Bronchial epithelial cell (primary cell): ENCODE results near the gene SLC10A7. TPM values are rescaled to one million over a fixed set of nuclear protein-coding genes. Genes with fewer than 3 reads are reported as not detected.

Experiments
- DNase-seq: peaks from one replicate; pipeline ENCODE4 v3.0.0-alpha.2; 2010; ENCODE audit warnings: low read depth
- FAIRE-seq: peaks from 2 replicates; lab custom pipeline; 2011; peaks lifted over from hg19 to GRCh38; lab: Jason Lieb, UNC
- H3K27me3 ChIP-seq: 2 replicates; pipeline ENCODE4 v1.5.1; 2011; ENCODE audit warnings: low read length; ENCODE audit not compliant: control insufficient read depth, insufficient read depth
- H3K36me3 ChIP-seq: 2 replicates; pipeline ENCODE4 v1.5.1; 2011; ENCODE audit warnings: low read length; ENCODE audit not compliant: control insufficient read depth, insufficient read depth
- H3K4me3 ChIP-seq: 2 replicates; pipeline ENCODE4 v1.5.1; 2011; ENCODE audit warnings: mild to moderate bottlenecking, low read depth, low read length, control low read depth
- total RNA-seq: library from RNA; depleted of rRNA; stranded (reverse); fragments of >200 nt; gene quantifications from 2 replicates; pipeline ENCODE4 v1.2.1, GENCODE V29; 2014
- TF ChIP-seq, protein P1 (sequence below): IDR thresholded peaks from 2 replicates; pipeline ENCODE4 v1.5.1; 2011; ENCODE audit warnings: mild to moderate bottlenecking, moderate library complexity, low read length, control low read depth, inconsistent platforms; ENCODE audit not compliant: insufficient read depth, severe bottlenecking

Gene SLC10A7
- total RNA-seq, 1 donor from 2014 or later, result 7.4 TPM

DNA sequence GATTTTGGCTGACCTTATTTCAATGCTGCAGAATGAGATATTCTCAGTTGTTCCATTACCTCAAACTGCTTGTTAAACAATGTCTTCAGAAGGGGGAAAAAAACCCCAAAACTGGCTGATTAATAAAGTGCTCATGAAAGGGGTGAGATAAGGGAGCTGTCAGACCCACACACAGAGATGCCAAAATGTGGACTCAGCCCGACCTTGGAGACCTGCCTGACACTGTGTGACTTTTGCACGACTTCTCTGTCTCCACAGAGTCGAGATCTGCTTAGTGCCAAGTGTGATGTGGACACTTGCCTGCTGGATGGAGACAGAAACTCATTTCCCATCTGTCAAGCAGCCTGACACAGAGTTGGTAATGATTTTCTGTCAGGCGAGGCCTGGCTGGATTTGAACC, 275.9 kb downstream of the SLC10A7 start:
- DNase-seq (no peak), FAIRE-seq (peak; percentile 23)
- TF ChIP-seq, protein P1, sequence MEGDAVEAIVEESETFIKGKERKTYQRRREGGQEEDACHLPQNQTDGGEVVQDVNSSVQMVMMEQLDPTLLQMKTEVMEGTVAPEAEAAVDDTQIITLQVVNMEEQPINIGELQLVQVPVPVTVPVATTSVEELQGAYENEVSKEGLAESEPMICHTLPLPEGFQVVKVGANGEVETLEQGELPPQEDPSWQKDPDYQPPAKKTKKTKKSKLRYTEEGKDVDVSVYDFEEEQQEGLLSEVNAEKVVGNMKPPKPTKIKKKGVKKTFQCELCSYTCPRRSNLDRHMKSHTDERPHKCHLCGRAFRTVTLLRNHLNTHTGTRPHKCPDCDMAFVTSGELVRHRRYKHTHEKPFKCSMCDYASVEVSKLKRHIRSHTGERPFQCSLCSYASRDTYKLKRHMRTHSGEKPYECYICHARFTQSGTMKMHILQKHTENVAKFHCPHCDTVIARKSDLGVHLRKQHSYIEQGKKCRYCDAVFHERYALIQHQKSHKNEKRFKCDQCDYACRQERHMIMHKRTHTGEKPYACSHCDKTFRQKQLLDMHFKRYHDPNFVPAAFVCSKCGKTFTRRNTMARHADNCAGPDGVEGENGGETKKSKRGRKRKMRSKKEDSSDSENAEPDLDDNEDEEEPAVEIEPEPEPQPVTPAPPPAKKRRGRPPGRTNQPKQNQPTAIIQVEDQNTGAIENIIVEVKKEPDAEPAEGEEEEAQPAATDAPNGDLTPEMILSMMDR, result no peak
- Histone ChIP-seq H3K4me3 (no peak overlapping the region), H3K36me3 (no peaks in the 10 kb centered on the region), H3K27me3 (no peaks in the 10 kb centered on the region)

DNA sequence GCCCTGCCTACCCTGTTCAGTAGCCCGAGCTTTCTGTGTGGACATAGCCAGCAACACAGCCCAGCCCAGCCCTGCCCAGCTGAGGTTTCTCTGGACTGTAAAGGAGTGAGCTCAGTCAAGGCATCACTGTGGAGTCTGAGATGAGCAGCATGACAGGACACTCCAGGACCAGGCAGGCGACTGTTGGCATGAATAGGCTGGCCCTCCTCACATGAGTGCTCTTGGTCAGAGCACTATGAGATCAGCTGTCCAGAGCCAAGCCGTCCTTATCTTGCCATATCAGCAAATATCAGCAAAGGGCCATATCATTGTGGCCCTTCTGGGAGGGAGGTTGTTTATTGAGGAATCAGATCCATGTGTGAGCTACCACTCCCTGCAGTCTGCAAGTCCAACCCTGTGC, 276.5 kb downstream of the SLC10A7 start:
- DNase-seq (no peak), FAIRE-seq (no peak)
- Histone ChIP-seq H3K27me3 (no peaks in the 10 kb centered on the region), H3K36me3 (no peaks in the 10 kb centered on the region), H3K4me3 (no peak overlapping the region)
- TF ChIP-seq, protein P1, result no peak

DNA sequence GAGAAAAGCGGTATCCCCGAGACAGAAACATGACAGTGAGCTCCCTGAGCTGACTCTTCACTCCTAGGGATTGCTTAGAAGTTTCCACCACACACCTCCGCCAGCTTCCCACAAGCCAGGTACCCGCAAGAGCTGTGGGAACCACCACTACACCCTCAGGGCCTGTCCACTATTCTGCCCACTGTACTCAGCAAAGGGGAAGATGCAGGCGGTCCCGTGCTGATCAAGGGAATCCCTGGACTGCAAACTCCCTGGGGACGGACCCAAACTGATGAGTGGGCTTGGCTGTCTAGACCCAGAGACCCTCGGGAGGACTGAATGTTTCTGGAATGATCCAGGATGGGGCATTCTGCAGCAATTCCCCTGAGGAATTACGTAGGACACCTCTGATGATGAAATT, 277.2 kb downstream of the SLC10A7 start:
- no peak for FAIRE-seq
- H3K27me3 ChIP-seq, result no peaks in the 10 kb centered on the region
- no peak overlapping the region for H3K4me3 ChIP-seq
- no peaks in the 10 kb centered on the region for H3K36me3 ChIP-seq
- TF ChIP-seq, protein P1, result no peak
- no peak for DNase-seq

DNA sequence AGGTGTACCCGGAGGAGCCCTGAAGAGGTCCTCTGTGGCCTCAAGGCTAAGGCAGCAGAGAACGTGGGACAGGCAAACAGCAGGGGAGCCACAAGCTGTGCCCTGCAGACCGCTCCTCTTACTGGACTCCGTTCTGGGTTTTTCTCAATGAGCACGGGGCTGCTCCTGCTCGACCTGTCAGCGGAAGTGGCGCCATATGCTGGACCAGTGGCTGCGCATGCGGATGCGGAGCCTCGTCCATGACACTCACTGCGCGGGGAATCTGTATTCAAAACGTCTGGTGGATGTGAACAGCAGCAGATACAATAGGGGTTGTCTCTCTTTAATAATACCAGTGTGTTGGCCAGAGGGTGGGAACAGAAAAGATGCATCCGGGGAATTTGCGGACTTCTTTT, 277.9 kb downstream of the SLC10A7 start:
- Histone ChIP-seq H3K36me3 (no peaks in the 10 kb centered on the region), H3K4me3 (no peak overlapping the region), H3K27me3 (no peaks in the 10 kb centered on the region)
- FAIRE-seq (no peak), DNase-seq (no peak)
- TF ChIP-seq, protein P1, result no peak

DNA sequence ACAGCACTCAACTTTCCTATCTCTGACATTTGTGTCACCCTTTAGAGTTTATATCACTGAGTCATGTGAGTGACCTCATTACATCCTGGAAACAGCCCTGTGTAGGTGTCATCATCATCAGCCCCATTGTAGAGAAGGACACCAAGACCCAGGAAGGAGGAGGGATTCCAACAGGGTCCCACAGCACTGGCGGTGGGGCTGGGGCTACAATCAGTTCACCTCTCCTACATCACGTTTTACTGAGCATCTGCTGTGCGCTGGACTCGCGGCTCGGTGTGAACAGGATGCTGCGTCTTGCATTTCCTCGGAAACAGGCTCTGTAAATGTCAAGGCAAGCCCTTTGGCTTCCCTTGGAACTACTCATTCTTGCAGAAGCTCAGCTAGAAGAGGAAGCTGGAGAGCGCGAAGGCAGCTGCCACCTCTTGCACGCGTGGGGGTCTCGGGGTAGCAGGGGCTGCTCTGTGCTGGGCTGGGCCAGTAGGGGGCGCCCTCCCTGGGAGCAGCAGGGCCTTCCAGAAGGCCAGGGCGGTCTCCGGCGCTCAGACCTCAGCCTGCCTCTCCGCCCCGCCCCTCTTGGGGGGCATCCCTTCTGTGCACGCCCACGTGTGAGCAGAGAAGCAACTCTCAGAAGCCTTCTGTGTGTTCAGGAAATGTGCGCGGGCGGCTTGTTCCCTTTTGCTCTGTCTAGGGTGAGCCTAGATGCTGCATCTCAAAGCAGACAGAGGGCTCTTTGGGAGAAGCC, 278.4 kb downstream of the SLC10A7 start:
- DNase-seq (peak; percentile 42), FAIRE-seq (no peak)
- H3K36me3 ChIP-seq, result no peaks in the 10 kb centered on the region
- TF ChIP-seq, protein P1, result peak; percentile 51
- no peaks in the 10 kb centered on the region for H3K27me3 ChIP-seq
- no peak overlapping the region for H3K4me3 ChIP-seq

DNA sequence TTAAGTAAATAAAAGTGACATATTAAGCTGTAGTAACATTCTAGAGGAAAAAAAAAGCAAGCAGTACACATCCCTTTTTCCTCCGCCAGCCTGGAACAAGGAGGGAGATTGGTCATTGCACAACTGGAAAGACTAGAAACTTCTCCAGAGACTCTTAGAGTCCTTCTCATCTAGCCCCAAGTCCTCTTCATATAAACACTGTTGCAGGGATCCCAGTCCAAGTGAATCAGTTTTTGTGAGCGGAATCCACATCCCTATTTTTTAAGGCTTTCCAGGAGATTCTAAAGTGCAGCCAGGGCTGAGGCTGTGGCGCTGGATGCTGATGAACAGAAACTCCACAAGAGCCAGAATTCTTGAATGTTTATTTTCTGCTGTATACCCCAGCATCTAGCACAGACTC, 283.6 kb downstream of the SLC10A7 start:
- DNase-seq, result no peak
- TF ChIP-seq, protein P1, result no peak
- Histone ChIP-seq H3K36me3 (no peaks in the 10 kb centered on the region), H3K4me3 (no peak overlapping the region), H3K27me3 (peaks cover 2% of the 10 kb centered on the region)
- FAIRE-seq, result no peak
